K562 (cell line): ENCODE results near the gene USP13. TPM values are rescaled to one million over a fixed set of nuclear protein-coding genes. Genes with fewer than 3 reads are reported as not detected.

ENCODE experiments used
- ATAC-seq: fragments of 200-7000 bp; cut with Tn5 transposase; 3 replicates; pipeline ENCODE4 v1.9.1; 2020; ENCODE audit warnings: moderate library complexity
- BruUV-seq: library from RNA; stranded (reverse); fragments of 400-500 nt; replicated peaks from 2 replicates; lab custom pipeline; 2021; lab: Mats Ljungman, UMichigan
- CTCF ChIA-PET: fragments of 300-600 bp; formaldehyde crosslinking; extraction: SDS; loops from one replicate; lab custom pipeline; 2021; ENCODE audit warnings: low intra/inter-chr PET ratio; lab: Yijun Ruan, JAX
- POLR2A ChIA-PET: fragments of 300-600, 350-650 bp; sonication (Branson Sonifier 250); formaldehyde crosslinking; extraction: SDS; loops from one replicate; lab custom pipeline; 2021; ENCODE audit warnings: antibody characterized with exemption, inconsistent platforms; lab: Yijun Ruan, JAX
- DNase-seq, 4 experiments: peaks; one replicate each; pipeline versions ENCODE4 v3.0.0 to v3.0.0-alpha.2; 2011 to 2018; ENCODE audit warnings: low spot score in 3 of 4, mixed read lengths in 3 of 4; ENCODE audit errors: extremely low read depth in 1 of 4
- FAIRE-seq: peaks from 2 replicates; lab custom pipeline; 2011; peaks lifted over from hg19 to GRCh38; lab: Jason Lieb, UNC
- H2AFZ ChIP-seq: 2 replicates; pipeline ENCODE4 v1.6.0; 2011; ENCODE audit warnings: low read depth, low read length, control low read depth, inconsistent platforms
- H3K27ac ChIP-seq: fragments of 200-600 bp; 3 replicates; pipeline ENCODE4 v1.8.0; 2011; ENCODE audit warnings: low read depth, mild to moderate bottlenecking, control low read depth, inconsistent platforms, low read length, moderate library complexity, mixed read lengths; ENCODE audit errors: extremely low read depth
- H3K27me3 ChIP-seq, 2 experiments: fragments of 300-600 bp in 1 of 2; 2 replicates in 1 of 2; 3 replicates in 1 of 2; pipeline versions ENCODE4 v1.6.0 to v1.8.0; 2011; ENCODE audit warnings: inconsistent platforms in 2 of 2, low read length in 2 of 2, mild to moderate bottlenecking in 1 of 2, mixed read lengths in 1 of 2, moderate library complexity in 1 of 2; ENCODE audit not compliant: control insufficient read depth in 2 of 2, insufficient read depth in 2 of 2
- H3K36me3 ChIP-seq: fragments of 300-600 bp; 3 replicates; pipeline ENCODE4 v1.8.0; 2011; ENCODE audit warnings: mild to moderate bottlenecking, low read length, inconsistent platforms; ENCODE audit not compliant: control insufficient read depth, insufficient read depth
- H3K4me1 ChIP-seq, 2 experiments: fragments of 200-600 bp in 1 of 2; replicated peaks in 1 of 2; 2 replicates in 1 of 2; 3 replicates in 1 of 2; pipeline versions ENCODE4 v1.5.1 to v1.8.0; 2011; ENCODE audit warnings: inconsistent platforms in 2 of 2, low read length in 2 of 2, mild to moderate bottlenecking in 1 of 2, mixed read lengths in 1 of 2, moderate library complexity in 1 of 2; ENCODE audit not compliant: control insufficient read depth in 2 of 2, insufficient read depth in 2 of 2
- H3K4me2 ChIP-seq: 2 replicates; pipeline ENCODE4 v1.6.1; 2011; ENCODE audit warnings: low read length, control low read depth, inconsistent platforms, mixed read lengths; ENCODE audit not compliant: insufficient read depth
- H3K4me3 ChIP-seq: fragments of 200-600 bp; sonication (generic), shearing (Covaris generic); 2 replicates; pipeline ENCODE4 v1.5.1; 2016; ENCODE audit warnings: control low read depth, inconsistent platforms
- H3K79me2 ChIP-seq: fragments of 200-600 bp; 3 replicates; pipeline ENCODE4 v1.8.0; 2011; ENCODE audit warnings: low read length, inconsistent platforms; ENCODE audit not compliant: control insufficient read depth, insufficient read depth
- H3K9ac ChIP-seq, 2 experiments: 2 replicates each; pipeline versions ENCODE4 v1.6.0 to v1.6.1; 2011; ENCODE audit warnings: low read depth in 2 of 2, low read length in 2 of 2, control low read depth in 1 of 2, inconsistent platforms in 1 of 2, mild to moderate bottlenecking in 1 of 2, mixed read lengths in 1 of 2; ENCODE audit not compliant: insufficient read depth in 1 of 2
- H3K9me1 ChIP-seq: one replicate; pipeline ENCODE4 v1.6.0; 2011; ENCODE audit warnings: inconsistent platforms, mild to moderate bottlenecking, low read length, moderate library complexity; ENCODE audit not compliant: control insufficient read depth, insufficient read depth
- H3K9me3 ChIP-seq: replicated peaks from 2 replicates; pipeline ENCODE4 v1.5.1; 2011; ENCODE audit warnings: low read depth, low read length, inconsistent platforms; ENCODE audit not compliant: control insufficient read depth, insufficient read depth
- H4K20me1 ChIP-seq: replicated peaks from 2 replicates; pipeline ENCODE4 v1.6.1; 2011; ENCODE audit warnings: low read length, inconsistent platforms, mixed read lengths; ENCODE audit not compliant: control insufficient read depth, insufficient read depth
- CSDE1 ChIP-seq, 2 experiments: fragments of 450-650 bp; IDR thresholded peaks; 2 replicates each; pipeline ENCODE4 v1.6.1; 2016; ENCODE audit warnings: mild to moderate bottlenecking in 1 of 2
- POLR3A ChIP-seq: IDR thresholded peaks from 2 replicates; pipeline ENCODE4 v1.6.1; 2011; ENCODE audit warnings: borderline replicate concordance, mild to moderate bottlenecking, moderate library complexity; ENCODE audit not compliant: insufficient read length, insufficient read depth; ENCODE audit errors: extremely low read depth
- WGBS: fragments of 100-300 bp; shearing (Covaris generic); methylation state at CpG from one replicate; pipeline ENCODE4 v1.1.6; 2016; ENCODE audit warnings: low coverage, mixed read lengths; ENCODE audit not compliant: insufficient coverage; ENCODE audit errors: missing lambda C conversion rate; 5-methylcytosine and 5-hydroxymethylcytosine counted together
- in situ Hi-C: fragments of 300-500 bp; cut with MboI; formaldehyde crosslinking; loops from 4 replicates; pipeline ENCODE4 v1.15.0; 2018; ENCODE audit warnings: inconsistent platforms, mixed read lengths
- intact Hi-C: fragments of 100-400 bp; cut with micrococcal nuclease; formaldehyde crosslinking; loops from 2 replicates; pipeline ENCODE4 v1.14.2; 2022
- polyA plus RNA-seq, 8 experiments: library from polyadenylated mRNA; depleted of rRNA in 4 of 8; stranded (reverse) in 5 of 8; unstranded in 3 of 8; fragments of >200 nt; fragmentation: Nextera tagmentation in 2 of 8; fragmentation: Illumina TruSeq in 1 of 8; extraction: Ambion mirVana in 2 of 8; extraction: Trizol in 1 of 8; gene quantifications; 2 replicates each; pipeline versions ENCODE4 v1.2.1 to v1.2.3, GENCODE V29; 2011 to 2014; ENCODE audit warnings: inconsistent platforms in 1 of 8, missing spikeins in 1 of 8
- total RNA-seq, 7 experiments: library from RNA; depleted of rRNA in 6 of 7; stranded (reverse); fragments of >200 nt in 6 of 7; fragmentation: Illumina TruSeq in 2 of 7; extraction: Trizol in 2 of 7; gene quantifications; 2 replicates each; pipeline versions ENCODE4 v1.2.1 to v1.2.3, GENCODE V29; 2011 to 2021; ENCODE audit warnings: low replicate concordance in 1 of 7
- TF ChIP-seq, protein P1 (sequence below), 2 experiments: fragments of 450-650 bp; conservative IDR thresholded peaks; 2 replicates each; pipeline ENCODE4 v1.6.1; 2017; ENCODE audit warnings: mild to moderate bottlenecking in 2 of 2, moderate library complexity in 2 of 2
- TF ChIP-seq, protein P2 (sequence below): sonication (generic); formaldehyde crosslinking; IDR thresholded peaks from 2 replicates; pipeline ENCODE4 v1.8.0; 2023; ENCODE audit warnings: mild to moderate bottlenecking, missing genetic modification reagents
- TF ChIP-seq, protein P3 (sequence below): sonication (generic); formaldehyde crosslinking; IDR thresholded peaks from 2 replicates; pipeline ENCODE4 v1.8.1; 2023; ENCODE audit warnings: missing genetic modification reagents, mild to moderate bottlenecking, borderline replicate concordance
- TF ChIP-seq, protein P4 (sequence below): fragments of 250-450 bp; sonication (Bioruptor Pico); IDR thresholded peaks from 2 replicates; pipeline ENCODE4 v1.8.0; 2022; ENCODE audit warnings: moderate library complexity, mild to moderate bottlenecking, inconsistent platforms
- TF ChIP-seq, protein P5 (sequence below): fragments of 250-450 bp; sonication (Bioruptor Pico); IDR thresholded peaks from 2 replicates; pipeline ENCODE4 v1.9.0; 2021; ENCODE audit warnings: mild to moderate bottlenecking, inconsistent platforms

USP13 gene
- total and polyA plus RNA-seq, 9 of the 15 experiments (the other 6 are each of a cell fraction or from before 2014, with no cell fraction given) = 0.11 to 2.3 (median 0.51) TPM

DNA sequence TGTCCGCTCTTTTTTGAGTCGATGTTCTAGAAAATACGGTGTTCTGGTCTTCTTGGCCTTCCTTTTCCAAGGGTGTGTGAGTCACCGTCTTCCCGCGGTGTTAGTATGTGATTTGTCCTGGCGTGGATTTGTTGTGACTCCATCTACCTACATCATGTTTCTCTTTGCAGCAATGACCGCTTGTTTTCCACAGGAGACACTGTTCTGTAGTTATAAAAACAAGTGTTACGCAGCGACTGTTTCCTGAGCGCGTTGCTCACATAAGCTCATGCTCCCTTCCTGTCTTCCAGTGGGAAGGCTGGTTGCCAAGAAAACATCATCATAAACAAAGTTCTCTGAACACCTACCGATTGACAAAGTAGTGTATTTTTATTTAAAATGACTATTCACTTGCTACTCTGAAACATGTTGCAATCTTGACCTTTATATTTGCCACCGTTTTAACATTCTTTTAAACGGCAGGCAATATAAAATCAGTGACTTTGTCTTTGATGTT is 19.0 kb downstream of the USP13 start (continued):
- TF ChIP-seq, protein P1, sequence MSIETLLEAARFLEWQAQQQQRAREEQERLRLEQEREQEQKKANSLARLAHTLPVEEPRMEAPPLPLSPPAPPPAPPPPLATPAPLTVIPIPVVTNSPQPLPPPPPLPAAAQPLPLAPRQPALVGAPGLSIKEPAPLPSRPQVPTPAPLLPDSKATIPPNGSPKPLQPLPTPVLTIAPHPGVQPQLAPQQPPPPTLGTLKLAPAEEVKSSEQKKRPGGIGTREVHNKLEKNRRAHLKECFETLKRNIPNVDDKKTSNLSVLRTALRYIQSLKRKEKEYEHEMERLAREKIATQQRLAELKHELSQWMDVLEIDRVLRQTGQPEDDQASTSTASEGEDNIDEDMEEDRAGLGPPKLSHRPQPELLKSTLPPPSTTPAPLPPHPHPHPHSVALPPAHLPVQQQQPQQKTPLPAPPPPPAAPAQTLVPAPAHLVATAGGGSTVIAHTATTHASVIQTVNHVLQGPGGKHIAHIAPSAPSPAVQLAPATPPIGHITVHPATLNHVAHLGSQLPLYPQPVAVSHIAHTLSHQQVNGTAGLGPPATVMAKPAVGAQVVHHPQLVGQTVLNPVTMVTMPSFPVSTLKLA (conservative IDR thresholded peaks at IDR 0.05) = no peak
- no peak for TF ChIP-seq CSDE1 (IDR thresholded peaks at IDR 0.05)
- TF ChIP-seq, protein P2, sequence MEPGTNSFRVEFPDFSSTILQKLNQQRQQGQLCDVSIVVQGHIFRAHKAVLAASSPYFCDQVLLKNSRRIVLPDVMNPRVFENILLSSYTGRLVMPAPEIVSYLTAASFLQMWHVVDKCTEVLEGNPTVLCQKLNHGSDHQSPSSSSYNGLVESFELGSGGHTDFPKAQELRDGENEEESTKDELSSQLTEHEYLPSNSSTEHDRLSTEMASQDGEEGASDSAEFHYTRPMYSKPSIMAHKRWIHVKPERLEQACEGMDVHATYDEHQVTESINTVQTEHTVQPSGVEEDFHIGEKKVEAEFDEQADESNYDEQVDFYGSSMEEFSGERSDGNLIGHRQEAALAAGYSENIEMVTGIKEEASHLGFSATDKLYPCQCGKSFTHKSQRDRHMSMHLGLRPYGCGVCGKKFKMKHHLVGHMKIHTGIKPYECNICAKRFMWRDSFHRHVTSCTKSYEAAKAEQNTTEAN (CRISPR knock-in tag) = no peak

DNA sequence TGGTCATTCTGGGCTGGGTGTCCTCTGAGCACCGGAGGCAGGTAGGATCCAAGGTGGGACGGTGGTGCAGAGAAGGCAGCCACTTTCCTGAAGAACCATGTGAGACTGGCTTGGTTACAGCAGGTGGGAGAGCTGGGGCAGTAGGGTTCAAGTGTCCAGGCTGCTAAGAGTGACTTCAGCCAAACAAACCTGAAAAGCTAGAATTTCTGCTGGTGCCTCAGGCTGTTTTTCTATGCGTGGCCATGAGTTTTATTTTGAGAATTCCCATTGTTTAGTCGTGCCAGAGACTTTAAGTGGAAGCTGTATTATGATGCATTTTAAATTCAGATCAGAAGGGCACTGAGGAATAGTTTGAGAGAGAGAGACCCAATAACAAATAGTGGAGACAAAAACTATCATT is 20.1 kb downstream of the USP13 start:
- no TSS peak for BruUV-seq
- in situ Hi-C loops (no loop called here), intact Hi-C loops (no loop called here)
- Histone ChIP-seq H3K9ac (no peak overlapping the region), H3K9me1 (no peaks in the 10 kb centered on the region), H3K27me3 (peaks cover 9 to 22% of the 10 kb centered on the region in 2 experiments; a peak in 3 of 5 replicates), H3K4me3 (no peak overlapping the region), H3K36me3 (no peaks in the 10 kb centered on the region), H4K20me1 (0 out of 2 replicates have a peak, but pooled peaks cover 3% of the 10 kb centered on the region), H3K4me2 (no peak overlapping the region), H2AFZ (no peak overlapping the region), H3K4me1 (no peaks in the 10 kb centered on the region), H3K9me3 (no peaks in the 10 kb centered on the region), H3K79me2 (no peaks in the 10 kb centered on the region), H3K27ac (no peak overlapping the region)
- 6% methylated on average over 4 of the region's 4 CpGs for WGBS
- CTCF ChIA-PET = no interaction called here
- POLR2A ChIA-PET = interaction anchor here (0.7 to 0.9 kb wide), 2 partner anchors 11 to 52 kb away, joined by 3 read pairs; no protein-coding TSS in a partner anchor
- ATAC-seq (no peak), DNase-seq (no peak), FAIRE-seq (no peak)
- no peak for TF ChIP-seq POLR3A
- TF ChIP-seq, protein P3, sequence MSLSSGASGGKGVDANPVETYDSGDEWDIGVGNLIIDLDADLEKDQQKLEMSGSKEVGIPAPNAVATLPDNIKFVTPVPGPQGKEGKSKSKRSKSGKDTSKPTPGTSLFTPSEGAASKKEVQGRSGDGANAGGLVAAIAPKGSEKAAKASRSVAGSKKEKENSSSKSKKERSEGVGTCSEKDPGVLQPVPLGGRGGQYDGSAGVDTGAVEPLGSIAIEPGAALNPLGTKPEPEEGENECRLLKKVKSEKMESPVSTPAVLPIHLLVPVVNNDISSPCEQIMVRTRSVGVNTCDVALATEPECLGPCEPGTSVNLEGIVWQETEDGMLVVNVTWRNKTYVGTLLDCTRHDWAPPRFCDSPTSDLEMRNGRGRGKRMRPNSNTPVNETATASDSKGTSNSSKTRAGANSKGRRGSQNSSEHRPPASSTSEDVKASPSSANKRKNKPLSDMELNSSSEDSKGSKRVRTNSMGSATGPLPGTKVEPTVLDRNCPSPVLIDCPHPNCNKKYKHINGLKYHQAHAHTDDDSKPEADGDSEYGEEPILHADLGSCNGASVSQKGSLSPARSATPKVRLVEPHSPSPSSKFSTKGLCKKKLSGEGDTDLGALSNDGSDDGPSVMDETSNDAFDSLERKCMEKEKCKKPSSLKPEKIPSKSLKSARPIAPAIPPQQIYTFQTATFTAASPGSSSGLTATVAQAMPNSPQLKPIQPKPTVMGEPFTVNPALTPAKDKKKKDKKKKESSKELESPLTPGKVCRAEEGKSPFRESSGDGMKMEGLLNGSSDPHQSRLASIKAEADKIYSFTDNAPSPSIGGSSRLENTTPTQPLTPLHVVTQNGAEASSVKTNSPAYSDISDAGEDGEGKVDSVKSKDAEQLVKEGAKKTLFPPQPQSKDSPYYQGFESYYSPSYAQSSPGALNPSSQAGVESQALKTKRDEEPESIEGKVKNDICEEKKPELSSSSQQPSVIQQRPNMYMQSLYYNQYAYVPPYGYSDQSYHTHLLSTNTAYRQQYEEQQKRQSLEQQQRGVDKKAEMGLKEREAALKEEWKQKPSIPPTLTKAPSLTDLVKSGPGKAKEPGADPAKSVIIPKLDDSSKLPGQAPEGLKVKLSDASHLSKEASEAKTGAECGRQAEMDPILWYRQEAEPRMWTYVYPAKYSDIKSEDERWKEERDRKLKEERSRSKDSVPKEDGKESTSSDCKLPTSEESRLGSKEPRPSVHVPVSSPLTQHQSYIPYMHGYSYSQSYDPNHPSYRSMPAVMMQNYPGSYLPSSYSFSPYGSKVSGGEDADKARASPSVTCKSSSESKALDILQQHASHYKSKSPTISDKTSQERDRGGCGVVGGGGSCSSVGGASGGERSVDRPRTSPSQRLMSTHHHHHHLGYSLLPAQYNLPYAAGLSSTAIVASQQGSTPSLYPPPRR (CRISPR knock-in tag) = no peak
- TF ChIP-seq, protein P4, sequence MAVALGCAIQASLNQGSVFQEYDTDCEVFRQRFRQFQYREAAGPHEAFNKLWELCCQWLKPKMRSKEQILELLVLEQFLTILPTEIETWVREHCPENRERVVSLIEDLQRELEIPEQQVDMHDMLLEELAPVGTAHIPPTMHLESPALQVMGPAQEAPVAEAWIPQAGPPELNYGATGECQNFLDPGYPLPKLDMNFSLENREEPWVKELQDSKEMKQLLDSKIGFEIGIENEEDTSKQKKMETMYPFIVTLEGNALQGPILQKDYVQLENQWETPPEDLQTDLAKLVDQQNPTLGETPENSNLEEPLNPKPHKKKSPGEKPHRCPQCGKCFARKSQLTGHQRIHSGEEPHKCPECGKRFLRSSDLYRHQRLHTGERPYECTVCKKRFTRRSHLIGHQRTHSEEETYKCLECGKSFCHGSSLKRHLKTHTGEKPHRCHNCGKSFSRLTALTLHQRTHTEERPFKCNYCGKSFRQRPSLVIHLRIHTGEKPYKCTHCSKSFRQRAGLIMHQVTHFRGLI (CRISPR knock-in tag) = no peak
- TF ChIP-seq, protein P5, sequence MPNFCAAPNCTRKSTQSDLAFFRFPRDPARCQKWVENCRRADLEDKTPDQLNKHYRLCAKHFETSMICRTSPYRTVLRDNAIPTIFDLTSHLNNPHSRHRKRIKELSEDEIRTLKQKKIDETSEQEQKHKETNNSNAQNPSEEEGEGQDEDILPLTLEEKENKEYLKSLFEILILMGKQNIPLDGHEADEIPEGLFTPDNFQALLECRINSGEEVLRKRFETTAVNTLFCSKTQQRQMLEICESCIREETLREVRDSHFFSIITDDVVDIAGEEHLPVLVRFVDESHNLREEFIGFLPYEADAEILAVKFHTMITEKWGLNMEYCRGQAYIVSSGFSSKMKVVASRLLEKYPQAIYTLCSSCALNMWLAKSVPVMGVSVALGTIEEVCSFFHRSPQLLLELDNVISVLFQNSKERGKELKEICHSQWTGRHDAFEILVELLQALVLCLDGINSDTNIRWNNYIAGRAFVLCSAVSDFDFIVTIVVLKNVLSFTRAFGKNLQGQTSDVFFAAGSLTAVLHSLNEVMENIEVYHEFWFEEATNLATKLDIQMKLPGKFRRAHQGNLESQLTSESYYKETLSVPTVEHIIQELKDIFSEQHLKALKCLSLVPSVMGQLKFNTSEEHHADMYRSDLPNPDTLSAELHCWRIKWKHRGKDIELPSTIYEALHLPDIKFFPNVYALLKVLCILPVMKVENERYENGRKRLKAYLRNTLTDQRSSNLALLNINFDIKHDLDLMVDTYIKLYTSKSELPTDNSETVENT (CRISPR knock-in tag) = no peak
